ENCODE measurements around the gene WNT1. TPM values are rescaled to one million over a fixed set of nuclear protein-coding genes. Genes with fewer than 3 reads are reported as not detected.

Gene WNT1
- not detected in 3 replicates for total RNA-seq

DNA sequence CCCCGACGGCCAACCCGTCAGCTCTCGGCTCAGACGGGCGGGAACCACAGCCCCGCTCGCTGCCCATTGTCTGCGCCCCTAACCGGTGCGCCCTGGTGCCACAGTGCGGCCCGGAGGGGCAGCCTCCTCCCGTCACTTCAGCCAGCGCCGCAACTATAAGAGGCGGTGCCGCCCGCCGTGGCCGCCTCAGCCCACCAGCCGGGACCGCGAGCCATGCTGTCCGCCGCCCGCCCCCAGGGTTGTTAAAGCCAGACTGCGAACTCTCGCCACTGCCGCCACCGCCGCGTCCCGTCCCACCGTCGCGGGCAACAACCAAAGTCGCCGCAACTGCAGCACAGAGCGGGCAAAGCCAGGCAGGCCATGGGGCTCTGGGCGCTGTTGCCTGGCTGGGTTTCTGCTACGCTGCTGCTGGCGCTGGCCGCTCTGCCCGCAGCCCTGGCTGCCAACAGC, at the start of gene WNT1:
Gene WNT1 (plus strand): TSS at position 32 of the 450 bp plus-strand sequence. CDS start 329 bp downstream, at position 361.
- peak within 1 kb of the TSS; percentile 28 for H3K27ac Mint-ChIP-seq
- no peak for DNase-seq (ENCODE audit: low spot score in 2 of 2, unreplicated experiment in 2 of 2)
- no peaks in the 10 kb centered on the region for H3K9me3 Mint-ChIP-seq
- peak within 1 kb of the TSS; percentile 53 for H3K4me3 Mint-ChIP-seq
- peaks cover 97% of the 10 kb centered on the region for H3K27me3 Mint-ChIP-seq (ENCODE audit: low read depth)
- no peaks in the 10 kb centered on the region for H3K36me3 Mint-ChIP-seq
- TF ChIP-seq, protein P1, sequence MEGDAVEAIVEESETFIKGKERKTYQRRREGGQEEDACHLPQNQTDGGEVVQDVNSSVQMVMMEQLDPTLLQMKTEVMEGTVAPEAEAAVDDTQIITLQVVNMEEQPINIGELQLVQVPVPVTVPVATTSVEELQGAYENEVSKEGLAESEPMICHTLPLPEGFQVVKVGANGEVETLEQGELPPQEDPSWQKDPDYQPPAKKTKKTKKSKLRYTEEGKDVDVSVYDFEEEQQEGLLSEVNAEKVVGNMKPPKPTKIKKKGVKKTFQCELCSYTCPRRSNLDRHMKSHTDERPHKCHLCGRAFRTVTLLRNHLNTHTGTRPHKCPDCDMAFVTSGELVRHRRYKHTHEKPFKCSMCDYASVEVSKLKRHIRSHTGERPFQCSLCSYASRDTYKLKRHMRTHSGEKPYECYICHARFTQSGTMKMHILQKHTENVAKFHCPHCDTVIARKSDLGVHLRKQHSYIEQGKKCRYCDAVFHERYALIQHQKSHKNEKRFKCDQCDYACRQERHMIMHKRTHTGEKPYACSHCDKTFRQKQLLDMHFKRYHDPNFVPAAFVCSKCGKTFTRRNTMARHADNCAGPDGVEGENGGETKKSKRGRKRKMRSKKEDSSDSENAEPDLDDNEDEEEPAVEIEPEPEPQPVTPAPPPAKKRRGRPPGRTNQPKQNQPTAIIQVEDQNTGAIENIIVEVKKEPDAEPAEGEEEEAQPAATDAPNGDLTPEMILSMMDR (IDR thresholded peaks at IDR 0.05; ENCODE audit: unreplicated experiment): peak; percentile 61
- peaks cover 37% of the 10 kb centered on the region for H3K4me1 Mint-ChIP-seq

DNA sequence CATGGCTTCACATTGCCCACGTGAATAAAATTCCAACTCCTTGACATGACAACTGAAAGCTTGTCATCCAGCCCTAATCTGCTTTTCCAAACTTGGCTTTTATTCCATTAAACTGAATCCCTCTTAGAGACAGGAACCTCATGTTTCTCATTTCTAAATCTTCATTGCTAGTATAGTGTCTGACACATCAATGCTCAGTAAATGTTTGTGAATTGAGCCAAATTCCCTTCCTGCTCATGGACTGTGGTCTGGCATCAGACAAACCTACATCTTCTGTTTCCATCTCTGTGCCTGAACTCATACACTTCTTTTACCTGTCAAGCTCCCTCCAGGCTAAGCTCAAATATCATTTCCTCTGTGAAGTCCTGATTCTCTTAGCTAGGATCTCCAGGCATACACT, 48.6 kb upstream of the WNT1 start:
- Mint-ChIP-seq H3K27ac (no peak overlapping the region), H3K27me3 (ENCODE audit: low read depth) (no peaks in the 10 kb centered on the region), H3K4me3 (no peak overlapping the region), H3K9me3 (no peaks in the 10 kb centered on the region), H3K4me1 (peaks cover 4% of the 10 kb centered on the region), H3K36me3 (peaks cover 25% of the 10 kb centered on the region)
- TF ChIP-seq, protein P1 (IDR thresholded peaks at IDR 0.05; ENCODE audit: unreplicated experiment): no peak
- no peak for DNase-seq (ENCODE audit: low spot score in 2 of 2, unreplicated experiment in 2 of 2)

DNA sequence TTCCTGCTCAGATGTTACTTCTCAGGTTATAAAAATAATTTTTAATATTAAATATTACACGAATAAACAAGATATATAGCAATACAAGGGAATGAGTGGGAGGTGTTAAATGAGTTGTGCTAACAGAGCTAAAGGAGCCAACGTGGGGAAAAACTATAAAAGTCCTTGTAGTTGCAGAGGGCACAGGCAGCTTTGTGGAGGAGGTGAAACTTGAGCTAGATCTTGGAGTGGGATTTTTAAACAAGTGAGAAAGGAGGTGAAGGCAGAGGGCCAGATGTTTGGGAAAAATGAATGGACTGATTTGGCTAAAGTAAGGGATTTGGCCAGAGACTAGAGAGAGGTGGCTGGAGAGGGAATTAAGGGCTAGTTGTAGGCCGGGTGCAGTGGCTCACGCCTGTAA, 47.6 kb upstream of the WNT1 start:
- no peaks in the 10 kb centered on the region for H3K9me3 Mint-ChIP-seq
- TF ChIP-seq, protein P1 (IDR thresholded peaks at IDR 0.05; ENCODE audit: unreplicated experiment): no peak
- no peak overlapping the region for H3K4me3 Mint-ChIP-seq
- peaks cover 3% of the 10 kb centered on the region for H3K4me1 Mint-ChIP-seq
- H3K36me3 Mint-ChIP-seq: peaks cover 28% of the 10 kb centered on the region
- H3K27me3 Mint-ChIP-seq (ENCODE audit: low read depth): no peaks in the 10 kb centered on the region
- no peak for DNase-seq (ENCODE audit: low spot score in 2 of 2, unreplicated experiment in 2 of 2)
- no peak overlapping the region for H3K27ac Mint-ChIP-seq

DNA sequence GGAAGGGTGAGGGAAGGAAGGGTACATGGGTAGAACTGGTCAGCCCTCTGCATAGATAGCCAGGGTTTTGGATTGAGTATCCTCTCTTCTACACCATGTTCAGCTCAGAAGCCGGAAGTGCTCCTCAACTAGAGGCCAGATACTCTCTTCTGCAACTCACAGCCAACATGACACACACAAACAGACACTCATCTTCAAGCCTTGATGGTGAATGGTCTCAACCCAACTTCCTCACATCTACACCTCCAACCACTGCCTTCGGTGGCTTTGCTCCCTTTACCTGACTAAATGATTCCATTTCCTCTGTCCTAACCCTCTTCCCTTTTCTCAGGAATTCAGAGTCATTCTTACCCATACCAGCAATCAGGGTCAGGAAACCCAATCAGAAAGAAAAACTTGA, 45.2 kb upstream of the WNT1 start:
- H3K27me3 Mint-ChIP-seq (ENCODE audit: low read depth): no peaks in the 10 kb centered on the region
- peaks cover 28% of the 10 kb centered on the region for H3K36me3 Mint-ChIP-seq
- H3K27ac Mint-ChIP-seq: no peak overlapping the region
- H3K9me3 Mint-ChIP-seq: no peaks in the 10 kb centered on the region
- TF ChIP-seq, protein P1 (IDR thresholded peaks at IDR 0.05; ENCODE audit: unreplicated experiment): no peak
- DNase-seq (ENCODE audit: low spot score in 2 of 2, unreplicated experiment in 2 of 2): no peak
- no peaks in the 10 kb centered on the region for H3K4me1 Mint-ChIP-seq
- no peak overlapping the region for H3K4me3 Mint-ChIP-seq

DNA sequence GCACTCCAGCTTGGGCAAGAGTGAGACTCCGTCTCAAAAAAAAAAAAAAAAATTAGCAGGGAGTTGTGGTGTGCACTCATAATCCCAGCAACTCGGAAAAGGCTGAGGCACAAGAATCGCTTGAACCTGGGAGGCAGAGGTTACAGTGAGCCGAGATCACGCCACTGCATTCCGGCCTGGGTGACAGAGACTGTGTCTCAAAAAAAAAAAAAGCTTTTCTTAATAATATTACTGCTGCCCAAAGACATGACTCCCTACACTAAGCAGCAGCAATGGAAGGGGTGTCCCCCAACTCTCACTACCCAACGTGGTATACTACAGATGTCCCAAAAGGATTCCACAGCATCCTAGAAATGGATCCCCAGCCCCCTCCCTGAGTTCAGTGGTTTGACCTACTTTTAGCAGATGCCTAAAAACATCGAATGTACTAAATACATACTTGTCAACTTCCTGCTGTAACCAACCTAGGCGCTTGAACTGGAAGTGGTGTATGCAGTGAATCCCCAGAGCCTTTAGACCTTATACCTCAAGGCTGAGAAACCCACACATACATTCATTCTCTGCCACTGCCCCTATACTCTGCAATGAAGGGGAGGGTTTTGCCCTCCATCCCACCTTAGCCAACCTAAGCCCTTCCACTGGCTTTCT, 44.3 kb upstream of the WNT1 start:
- DNase-seq (ENCODE audit: low spot score in 2 of 2, unreplicated experiment in 2 of 2): no peak
- Mint-ChIP-seq H3K9me3 (no peaks in the 10 kb centered on the region), H3K27me3 (ENCODE audit: low read depth) (no peaks in the 10 kb centered on the region), H3K27ac (no peak overlapping the region), H3K4me3 (no peak overlapping the region), H3K4me1 (no peaks in the 10 kb centered on the region), H3K36me3 (peaks cover 32% of the 10 kb centered on the region)
- TF ChIP-seq, protein P1 (IDR thresholded peaks at IDR 0.05; ENCODE audit: unreplicated experiment): no peak

Measured in mesothelial cell of epicardium (in vitro differentiated cells).